HG03378 (cell line): ENCODE measurements around the gene ARID1B.

Experiments
- ATAC-seq: cut with Tn5 transposase; IDR thresholded peaks from one replicate; pipeline ENCODE4 v1.9.1; 2021; ENCODE audit warnings: mild to moderate bottlenecking, moderate library complexity; ENCODE audit not compliant: unreplicated experiment

ARID1B gene

DNA sequence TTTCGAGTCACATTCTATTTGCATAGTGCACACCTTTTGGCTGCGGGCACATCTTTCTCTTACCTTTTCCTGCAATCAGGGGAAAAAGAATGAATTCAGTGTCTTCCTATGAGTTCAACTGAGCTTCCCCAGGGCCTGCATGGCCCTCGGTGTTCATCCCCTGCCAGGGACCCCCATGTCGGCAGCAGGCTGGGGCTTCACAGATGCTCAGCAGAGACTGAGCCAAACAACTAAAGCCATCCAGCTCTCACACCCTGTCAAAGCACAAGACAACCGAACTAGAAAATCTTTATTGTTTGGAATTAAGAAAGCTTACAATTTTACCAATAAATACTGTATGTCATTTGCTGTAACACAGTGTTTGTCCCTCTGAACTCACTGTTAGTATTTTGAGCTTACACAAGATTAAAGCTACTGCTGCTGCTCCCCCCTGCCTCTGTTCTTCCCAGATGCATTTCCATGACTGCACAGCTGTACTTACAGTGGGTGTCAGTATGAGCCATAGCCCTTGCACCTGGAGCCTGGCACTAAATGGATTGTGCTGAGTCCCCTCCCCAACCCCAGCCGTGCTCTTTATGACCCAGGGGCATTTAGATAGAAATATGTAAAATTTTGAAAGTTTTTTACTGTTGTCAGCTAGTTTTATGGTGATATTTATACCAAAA, 340.4 kb downstream of the ARID1B start:
- no peak for ATAC-seq

DNA sequence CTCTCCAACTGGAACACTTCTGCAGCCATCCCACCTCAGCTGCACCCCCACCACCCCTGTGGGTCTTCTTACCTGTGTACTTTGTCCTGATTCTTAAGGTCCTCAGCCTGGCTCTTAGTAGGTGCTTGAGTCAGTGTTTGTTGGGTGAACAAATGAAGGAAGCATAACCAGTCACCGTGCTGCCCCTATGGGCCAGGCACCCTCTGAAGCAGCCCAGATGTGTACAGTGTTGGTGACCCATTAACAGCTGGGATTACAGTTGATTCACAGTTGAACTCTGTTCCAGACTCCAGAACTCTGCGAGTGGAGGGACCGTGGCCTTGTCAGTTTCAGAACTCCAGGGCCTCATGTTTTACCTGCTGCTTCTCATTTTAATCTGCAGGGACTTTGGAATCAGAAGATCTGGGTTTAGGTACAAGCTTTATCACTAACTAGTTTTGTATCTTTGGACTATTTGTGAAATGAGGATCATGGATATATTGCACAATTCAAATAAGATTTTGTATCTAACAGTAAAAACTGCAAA, 342.4 kb downstream of the ARID1B start:
- no peak for ATAC-seq

DNA sequence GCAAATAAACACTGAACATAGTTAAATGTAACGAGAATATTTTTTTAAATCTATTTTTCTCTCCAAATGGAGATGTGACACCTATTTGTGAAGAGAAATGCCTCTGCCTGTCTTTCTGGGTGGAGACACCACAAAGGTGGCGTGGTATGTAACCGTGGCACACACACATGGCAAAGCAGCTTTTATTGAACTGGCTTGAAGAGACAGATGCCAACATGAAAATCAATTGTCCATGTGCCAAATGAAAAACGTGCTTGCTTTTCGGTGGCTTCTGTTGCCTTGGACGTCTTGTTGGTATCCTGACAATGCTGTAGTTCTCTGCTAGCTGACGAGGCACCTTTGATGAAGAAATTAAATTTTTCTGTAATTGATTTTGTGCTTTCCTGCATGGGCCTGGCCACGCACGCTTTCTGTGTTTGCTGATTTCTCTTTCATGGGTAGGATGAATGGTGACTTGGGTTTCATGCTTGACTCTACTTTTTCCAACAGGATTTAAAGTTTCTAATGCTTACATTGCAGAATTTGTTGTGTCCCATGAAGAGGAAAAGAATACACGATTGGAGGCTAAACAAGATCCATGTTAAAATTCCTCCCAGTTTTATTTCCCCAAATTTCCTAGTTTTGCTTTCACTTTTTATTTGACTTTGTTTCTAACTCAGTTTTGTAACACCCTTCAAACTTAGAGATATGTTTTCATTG, 343.5 kb downstream of the ARID1B start:
- no peak for ATAC-seq

DNA sequence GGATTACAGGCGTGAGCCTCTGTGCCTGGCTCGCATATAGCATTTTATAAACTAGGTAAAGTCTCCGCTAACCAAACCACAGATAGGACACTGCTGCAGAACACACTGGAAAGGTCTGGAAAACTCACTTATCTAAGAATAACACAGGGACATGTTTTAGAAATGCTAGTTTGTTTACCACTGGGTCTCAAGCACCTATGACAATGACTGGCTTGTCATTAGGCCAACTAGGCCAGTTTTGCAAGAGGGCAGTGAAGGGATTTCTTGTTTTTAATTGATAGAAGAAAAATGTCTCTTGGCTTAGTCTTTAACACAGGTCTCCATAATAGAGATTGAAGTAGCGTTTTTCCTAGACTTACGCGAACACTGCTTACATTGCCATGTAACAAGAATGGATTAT, 344.7 kb downstream of the ARID1B start:
- no peak for ATAC-seq

DNA sequence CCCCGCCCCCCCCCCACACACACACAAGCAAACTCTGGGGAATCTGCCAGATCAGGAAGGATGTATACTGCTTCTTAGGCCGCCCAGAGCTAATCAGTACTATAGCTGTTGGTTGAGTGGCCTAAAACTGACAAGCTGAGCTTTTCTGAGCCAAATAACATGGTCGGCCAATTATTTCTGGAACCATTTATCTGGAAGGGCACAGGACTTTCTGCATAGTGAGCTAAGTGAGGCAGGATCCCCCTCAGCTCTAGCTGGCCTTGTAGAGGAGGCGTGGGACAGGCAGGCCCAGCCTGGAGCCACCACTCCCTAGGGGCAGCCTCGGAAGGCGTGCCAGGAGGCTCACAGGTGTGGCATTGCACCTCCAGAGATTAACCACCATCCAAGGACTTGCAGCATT, 346.1 kb downstream of the ARID1B start:
- no peak for ATAC-seq

DNA sequence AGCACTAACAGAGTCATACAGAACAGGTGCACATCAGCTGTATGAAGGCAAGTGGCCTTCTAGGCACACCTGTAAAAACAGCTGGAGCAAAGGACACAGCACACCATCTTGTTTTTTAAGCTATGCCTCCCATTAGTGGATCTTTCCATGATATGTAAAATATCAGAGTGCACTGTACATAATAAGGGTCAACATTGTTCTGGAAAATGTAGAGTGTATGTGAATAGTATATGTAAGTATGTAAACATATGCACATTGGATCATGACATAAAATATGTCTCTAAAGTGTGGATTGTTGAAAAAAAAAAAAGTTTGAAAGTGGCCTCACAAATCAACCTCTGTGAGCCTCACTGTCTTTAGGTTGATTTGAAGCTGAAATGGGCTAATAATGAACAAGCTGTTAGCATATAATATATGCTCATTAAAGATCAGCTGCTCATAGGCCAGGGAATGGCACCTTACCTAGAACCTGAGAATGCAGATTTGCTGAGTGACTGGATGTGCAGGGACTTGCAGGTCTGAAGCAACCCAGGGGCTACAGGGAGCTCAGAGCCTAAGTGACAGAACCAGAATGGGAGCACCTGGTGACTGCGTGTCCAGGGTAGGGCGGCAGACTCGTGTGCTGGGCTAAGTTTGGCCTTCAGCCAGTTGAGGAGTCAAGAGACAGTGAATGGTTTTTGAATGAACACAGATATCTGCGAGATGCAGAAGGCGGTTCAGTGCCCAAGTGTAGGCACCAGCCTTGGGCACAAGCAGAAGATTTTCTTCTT, 347.5 kb downstream of the ARID1B start:
- ATAC-seq, result no peak

DNA sequence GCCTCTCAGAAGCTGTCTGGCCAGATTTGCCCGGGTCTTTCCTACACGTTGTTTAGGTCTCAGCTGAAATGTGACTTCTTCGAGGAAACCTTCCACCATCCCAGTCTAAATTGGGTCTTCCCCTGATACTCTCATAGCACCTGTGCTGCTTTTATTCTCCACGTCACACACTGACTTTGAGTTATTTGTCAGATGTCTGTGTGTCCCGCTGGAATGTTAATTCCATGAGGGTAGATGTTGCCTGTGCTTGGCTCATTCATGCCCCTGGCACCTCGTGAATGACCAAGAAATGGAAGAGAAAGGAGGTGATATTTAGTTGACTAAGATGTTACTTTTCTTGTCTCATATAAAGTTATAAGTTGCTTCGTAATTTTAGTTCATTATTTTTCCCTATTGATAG, 348.4 kb downstream of the ARID1B start:
- no peak for ATAC-seq

DNA sequence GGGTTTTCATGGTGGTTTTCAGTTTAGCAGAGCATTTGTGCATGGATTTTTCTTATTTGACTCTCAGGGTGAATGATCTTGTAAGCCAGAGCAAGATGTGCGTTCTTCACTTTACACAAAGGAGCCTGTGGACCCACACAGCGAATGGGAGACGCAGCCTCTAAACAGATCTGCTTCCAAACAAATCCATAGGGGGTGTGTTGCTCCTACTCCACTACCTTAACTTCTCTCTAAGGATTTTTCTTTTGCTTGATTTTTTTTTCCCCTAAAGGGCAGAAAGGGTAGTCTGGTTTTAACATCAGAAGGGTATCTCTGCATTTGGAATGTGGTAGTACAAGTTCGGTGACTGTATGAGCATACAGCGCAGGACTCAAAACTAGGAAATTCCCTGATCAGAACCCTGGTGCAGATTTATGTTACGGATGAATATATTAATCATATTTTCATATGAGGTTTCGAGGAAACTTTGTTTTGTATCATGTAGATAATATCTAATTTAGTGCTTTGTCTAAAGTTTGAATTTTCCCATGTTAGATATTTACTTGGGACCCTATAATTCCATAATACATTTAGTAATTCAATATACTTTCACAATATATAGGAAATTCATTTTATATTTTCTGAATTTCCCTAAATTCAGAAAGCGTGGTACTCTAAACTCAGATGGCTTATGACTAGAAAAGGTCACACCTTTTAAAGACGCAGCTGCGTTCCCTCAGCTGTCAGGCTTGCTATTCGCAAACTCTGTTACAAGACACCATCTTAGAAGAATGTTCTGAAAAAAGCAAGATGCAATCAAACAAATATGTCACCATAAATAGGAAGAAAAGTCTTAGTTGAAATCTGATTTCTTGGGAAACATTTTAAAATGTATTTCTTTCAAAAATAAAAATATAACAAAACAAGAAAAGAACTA, 349.3 kb downstream of the ARID1B start:
- no peak for ATAC-seq

DNA sequence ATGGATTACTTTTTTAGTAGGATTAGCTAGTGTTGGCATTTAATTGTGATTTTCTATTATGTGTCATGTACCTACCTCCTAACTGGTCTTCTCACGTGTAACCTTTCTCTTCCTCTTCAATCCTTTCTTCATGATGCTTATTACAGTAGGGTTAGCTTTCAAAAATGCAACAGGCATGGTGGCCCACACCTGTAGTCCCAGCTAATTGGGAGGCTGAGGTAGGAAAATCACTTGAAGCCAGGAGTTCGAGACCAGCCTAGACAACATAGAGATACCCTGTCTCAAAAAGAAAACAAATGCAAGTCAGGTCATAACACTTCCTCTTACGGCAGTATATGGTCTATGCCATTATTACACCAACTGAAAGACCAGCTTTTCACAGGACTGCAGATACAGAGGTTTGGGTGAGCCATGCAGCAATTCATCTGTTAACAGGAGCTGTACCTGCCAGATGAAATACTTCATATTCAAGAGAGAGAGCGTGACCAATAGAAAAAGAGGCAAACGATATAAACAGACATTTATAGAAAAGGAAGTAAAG, 351.1 kb downstream of the ARID1B start:
- ATAC-seq, result no peak

DNA sequence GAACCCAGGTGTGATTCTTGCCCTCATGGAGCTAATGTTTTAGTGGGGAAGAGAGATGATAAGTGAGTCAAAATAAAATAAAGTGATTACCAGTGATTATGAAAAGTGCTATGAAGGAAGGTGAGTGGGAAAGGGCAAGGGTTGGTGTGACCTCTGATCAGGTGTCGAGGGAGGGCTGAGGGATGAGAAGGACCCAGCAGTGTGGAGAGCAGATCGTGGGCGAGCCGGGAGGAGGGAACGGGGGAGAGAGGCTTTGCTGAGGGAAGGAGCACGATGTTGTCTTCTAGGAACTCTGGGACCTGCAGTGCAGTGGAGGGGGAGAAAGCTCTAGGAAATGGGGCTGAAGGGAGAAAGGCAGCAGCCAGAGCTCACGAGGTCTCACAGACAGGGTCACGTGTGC, 354.1 kb downstream of the ARID1B start:
- ATAC-seq, result no peak

DNA sequence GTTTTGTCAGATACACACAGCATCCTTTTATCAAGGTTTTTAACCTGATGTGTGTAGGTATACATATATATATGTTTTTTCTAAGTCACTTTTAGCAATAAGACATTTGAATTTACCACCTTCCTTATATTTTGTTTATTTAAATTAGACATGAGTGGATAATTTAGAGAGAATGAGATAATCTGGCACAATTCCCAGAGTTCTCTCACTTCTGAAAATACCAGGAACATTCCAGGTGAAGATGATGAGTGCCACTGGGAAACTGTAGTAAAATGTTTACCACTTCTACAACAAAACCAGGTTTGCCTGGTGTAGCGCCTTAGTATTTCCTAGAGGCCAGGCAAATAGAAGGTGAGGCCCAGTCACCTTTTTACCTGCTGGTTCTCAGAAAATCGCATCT, 356.7 kb downstream of the ARID1B start:
- no peak for ATAC-seq

DNA sequence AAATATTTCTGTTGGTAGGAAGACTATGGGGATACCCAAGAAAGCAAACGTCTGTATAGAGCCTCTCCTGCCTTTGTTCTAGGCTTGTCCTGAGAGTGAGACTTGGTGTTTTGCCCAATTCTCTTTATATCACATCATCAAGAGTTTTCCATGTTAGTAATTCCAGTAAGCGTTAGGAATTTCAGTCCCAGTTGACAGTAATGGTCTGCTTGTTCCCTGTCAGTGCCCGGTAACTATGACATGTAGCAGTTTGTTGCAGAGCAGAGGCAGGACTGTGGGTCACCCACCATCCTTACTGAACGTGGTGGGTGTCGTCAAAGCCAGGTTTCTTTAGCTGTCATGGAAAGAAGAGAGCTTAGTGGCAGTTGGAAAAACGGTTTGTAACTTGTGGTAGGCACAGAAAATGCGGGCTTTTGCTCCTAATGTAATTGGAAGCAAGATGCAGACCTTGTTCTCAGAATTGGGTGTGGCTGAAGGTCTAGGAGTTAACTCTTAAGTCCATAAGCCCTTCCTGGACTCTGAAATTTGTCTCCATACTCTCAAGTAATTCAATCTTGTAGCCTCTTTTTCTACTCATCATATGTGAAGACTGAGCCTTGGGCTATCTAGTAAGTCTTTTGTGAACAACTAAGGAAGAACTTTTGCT, 357.3 kb downstream of the ARID1B start:
- ATAC-seq, result no peak

DNA sequence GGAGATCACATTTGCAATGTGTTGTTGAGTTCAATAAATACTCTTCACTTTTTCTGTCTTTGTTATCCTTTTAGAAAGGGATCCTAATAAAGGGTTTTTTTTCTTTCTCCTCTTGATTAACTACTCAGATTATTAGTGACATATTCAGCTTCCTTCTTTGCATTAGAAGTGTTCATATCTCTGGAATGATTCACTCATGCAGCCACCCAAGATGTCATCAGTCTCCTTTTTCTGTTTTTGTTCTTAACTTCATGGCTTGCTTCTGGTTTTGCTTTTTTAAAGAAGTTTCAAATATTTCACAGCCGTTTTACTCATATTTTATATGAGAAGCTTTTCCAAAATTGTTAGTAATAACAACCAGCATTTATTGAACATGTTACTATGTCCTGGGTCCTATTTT, 358.5 kb downstream of the ARID1B start:
- ATAC-seq, result no peak

DNA sequence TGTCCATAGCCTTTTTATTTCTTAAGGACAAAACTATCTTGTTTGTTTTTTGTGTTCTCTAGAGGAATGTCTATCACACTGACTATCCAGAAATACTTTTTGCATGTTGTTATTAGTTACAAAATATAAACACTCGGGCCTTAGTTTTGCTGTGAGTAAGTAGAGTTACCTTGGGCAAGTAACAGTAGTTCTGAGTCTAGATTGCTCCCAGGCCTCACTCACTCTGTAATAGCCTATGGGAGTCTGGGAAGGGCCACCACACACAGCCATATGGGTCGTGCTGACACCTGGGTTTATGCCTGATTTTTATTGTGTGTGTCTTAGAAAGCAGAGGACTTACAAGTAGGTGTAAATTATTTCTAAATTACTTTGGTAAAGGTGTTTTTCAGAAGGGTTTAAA, 360.3 kb downstream of the ARID1B start:
- no peak for ATAC-seq

DNA sequence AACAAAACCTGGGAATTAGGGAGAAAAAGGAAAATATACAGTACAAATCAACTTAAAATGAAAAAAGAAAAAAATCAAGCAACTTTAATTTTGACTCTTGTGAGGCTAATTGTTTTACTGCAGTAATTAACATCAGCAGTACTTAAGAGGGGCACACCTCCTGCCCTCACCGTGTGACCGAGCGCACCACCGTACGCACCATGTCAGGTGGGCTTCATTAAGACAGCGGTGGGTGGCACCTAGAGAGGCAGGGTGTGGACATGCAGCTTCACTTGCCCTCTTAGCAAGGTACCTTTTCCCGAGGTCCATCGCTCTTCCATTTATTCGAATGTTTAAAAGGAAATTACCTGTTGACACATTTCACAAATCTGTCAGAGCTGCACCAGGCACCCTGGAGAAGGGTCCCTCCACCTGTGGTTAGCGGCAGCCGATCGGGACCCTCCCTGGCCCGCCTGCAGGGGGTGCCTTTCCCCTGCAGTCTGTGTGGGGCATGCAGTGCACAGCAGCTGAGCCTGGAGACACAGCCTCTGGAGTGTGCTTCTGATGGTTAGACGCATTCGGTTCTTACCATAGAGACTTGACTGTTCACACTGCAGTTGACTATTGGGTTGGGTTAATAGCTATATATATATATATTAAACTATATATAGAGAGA, 362.0 kb downstream of the ARID1B start:
- ATAC-seq, result no peak

DNA sequence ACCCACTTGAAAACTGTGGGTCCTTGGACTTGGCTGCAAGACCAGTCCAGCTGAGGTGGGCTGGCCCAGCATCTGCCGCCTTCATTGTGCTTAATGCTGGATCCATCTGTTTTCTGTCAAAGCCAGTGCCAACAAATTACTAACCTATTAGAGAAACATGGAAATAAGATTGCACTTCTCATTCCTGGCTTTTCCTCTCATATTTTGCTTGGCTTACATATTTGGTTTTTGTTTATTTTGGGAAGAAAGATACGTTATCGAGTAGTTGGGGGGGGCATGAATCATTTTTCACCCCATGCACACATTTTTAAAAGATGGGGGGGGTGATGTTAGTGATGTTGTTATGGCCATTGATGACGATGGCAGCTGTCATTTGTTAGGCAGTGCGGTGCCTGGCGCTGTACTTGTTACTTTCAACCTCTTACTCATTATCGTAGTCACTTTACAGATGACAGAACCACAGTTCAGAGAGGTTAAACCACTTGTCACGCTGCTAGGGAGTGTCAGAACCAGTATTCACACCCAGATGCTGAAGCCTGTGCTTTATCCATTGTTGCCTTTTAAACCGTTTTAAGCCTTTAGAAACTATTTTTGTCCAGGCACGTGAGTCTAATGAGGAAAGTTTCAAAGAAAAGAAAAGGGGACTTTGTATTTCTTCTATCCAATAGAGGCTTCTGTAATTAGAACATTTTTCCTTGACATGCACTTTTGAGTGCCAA, 366.2 kb downstream of the ARID1B start:
- no peak for ATAC-seq

DNA sequence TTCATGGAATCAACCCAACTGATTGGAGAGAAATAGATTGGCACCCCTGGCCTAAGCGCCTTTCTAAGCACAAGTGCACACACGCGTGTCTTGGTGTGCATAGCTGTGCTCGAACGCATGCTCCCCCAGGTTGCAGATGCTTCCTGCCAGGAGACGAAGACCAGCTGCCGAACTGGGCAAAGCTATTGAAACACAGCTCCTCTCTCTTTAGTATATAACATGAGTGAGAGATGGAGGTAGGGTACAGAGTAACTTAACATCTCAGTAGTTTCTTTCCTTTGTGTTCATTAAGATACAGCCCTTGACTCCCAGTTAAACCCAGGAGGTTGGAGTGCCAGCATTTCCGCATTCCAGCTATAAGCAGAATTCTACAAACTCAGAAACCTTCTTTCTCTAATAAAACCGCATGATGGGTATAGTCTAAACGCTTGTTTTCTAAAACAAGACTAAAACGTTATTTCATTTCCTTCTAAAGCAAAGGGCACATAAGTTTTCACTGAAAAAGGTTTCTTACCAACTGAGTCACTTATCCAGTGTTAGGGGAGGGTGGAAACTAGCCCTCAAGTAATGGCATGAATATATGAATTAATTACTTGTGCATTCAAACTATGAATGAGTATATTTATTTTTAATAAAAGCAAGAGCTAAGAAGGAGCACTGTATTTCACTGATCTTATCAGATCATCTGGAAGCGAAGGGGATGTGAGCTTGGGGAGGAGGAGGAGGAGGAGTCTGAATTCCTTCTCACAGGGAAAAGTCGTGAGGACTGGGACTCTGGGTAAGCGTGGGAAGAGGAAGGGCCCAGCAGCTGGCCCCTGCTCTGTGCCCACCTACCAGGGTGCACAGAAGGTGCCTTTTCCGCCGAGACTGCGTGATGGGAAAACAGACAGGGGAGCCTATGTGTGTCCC, 367.0 kb downstream of the ARID1B start:
- ATAC-seq, result no peak
